T1000 (cell line): ENCODE measurements around the gene PRKCA.
"Not testable (repeated sequence)": the region's sequence is repeated elsewhere in the genome, so short reads cannot be mapped to it uniquely, and the experiment has no call there.

Source experiments
- DNase-seq: peaks from one replicate; lab custom pipeline; 2025; ENCODE audit warnings: mixed read lengths; lab: John Stamatoyannopoulos, UW

PRKCA gene

GRCh38 chr17:66715745-66716156, 413.3 kb downstream of the PRKCA start:
- no peak for DNase-seq

- no peak for DNase-seq
Measured at GRCh38 chr17:66716236-66717026, 414.0 kb downstream of the PRKCA start.

- DNase-seq: no peak
Measured at GRCh38 chr17:66717641-66718058, 415.2 kb downstream of the PRKCA start.

- no peak for DNase-seq
Measured at GRCh38 chr17:66720027-66720426, 417.6 kb downstream of the PRKCA start.

- no peak for DNase-seq
Measured at GRCh38 chr17:66720567-66720966, 418.2 kb downstream of the PRKCA start.

GRCh38 chr17:66722341-66722740, 419.9 kb downstream of the PRKCA start:
- DNase-seq: no peak

GRCh38 chr17:66724581-66725341, 422.3 kb downstream of the PRKCA start:
- no peak for DNase-seq

GRCh38 chr17:66725438-66725837, 423.0 kb downstream of the PRKCA start:
- not testable (repeated sequence) for DNase-seq

- DNase-seq: no peak
Measured at GRCh38 chr17:66725956-66726355, 423.5 kb downstream of the PRKCA start.

- DNase-seq: no peak
Measured at GRCh38 chr17:66726371-66726770, 424.0 kb downstream of the PRKCA start.

GRCh38 chr17:66726846-66727245, 424.4 kb downstream of the PRKCA start:
- no peak for DNase-seq

- no peak for DNase-seq
Measured at GRCh38 chr17:66727634-66728570, 425.5 kb downstream of the PRKCA start.

GRCh38 chr17:66730461-66730923, 428.1 kb downstream of the PRKCA start:
- no peak for DNase-seq

GRCh38 chr17:66733759-66734158, 431.3 kb downstream of the PRKCA start:
- no peak for DNase-seq

GRCh38 chr17:66734186-66734943, 432.0 kb downstream of the PRKCA start:
- DNase-seq: no peak

- DNase-seq: no peak
Measured at GRCh38 chr17:66737524-66737923, 435.1 kb downstream of the PRKCA start.

GRCh38 chr17:66738301-66738700, 435.9 kb downstream of the PRKCA start:
- no peak for DNase-seq

- no peak for DNase-seq
Measured at GRCh38 chr17:66739553-66739952, 437.1 kb downstream of the PRKCA start.

GRCh38 chr17:66740226-66740625, 437.8 kb downstream of the PRKCA start:
- DNase-seq: no peak

GRCh38 chr17:66743511-66743910, 441.1 kb downstream of the PRKCA start:
- no peak for DNase-seq

GRCh38 chr17:66746736-66747135, 444.3 kb downstream of the PRKCA start:
- no peak for DNase-seq
